Measurements from ENCODE around the gene KIAA0513. TPM values are rescaled to one million over a fixed set of nuclear protein-coding genes. Genes with fewer than 3 reads are reported as not detected.

Gene KIAA0513
- total RNA-seq, 1 donor from 2014 or later: 131 TPM

DNA sequence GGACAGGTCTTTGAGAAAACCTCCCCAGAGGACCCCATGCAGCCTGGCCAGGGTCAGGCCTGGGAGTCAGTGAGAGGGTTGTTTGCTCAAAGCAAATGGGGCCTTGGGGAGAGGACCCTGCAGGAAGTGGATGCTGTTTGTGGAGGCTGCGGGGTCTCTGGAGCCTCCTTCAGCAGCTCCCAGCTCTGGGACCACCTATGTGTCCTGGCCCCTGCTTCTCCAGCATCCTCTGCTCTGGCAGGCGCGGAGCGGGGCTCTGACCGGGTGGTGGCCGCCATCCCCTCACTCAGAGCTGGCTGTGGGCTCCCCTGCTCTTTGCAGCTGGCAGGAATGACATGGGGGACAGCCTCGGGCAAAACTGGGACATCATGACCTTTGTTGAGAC is 114.5 kb downstream of the KIAA0513 start:
- intact Hi-C loops (cut with DNase I): no loop called here
- H3K36me3 ChIP-seq: no peaks in the 10 kb centered on the region
- no peak overlapping the region for H3K4me3 ChIP-seq
- H3K9me3 ChIP-seq: no peaks in the 10 kb centered on the region
- TF ChIP-seq, protein P1, sequence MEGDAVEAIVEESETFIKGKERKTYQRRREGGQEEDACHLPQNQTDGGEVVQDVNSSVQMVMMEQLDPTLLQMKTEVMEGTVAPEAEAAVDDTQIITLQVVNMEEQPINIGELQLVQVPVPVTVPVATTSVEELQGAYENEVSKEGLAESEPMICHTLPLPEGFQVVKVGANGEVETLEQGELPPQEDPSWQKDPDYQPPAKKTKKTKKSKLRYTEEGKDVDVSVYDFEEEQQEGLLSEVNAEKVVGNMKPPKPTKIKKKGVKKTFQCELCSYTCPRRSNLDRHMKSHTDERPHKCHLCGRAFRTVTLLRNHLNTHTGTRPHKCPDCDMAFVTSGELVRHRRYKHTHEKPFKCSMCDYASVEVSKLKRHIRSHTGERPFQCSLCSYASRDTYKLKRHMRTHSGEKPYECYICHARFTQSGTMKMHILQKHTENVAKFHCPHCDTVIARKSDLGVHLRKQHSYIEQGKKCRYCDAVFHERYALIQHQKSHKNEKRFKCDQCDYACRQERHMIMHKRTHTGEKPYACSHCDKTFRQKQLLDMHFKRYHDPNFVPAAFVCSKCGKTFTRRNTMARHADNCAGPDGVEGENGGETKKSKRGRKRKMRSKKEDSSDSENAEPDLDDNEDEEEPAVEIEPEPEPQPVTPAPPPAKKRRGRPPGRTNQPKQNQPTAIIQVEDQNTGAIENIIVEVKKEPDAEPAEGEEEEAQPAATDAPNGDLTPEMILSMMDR (IDR thresholded peaks at IDR 0.05): no peak
- H3K27me3 ChIP-seq: no peaks in the 10 kb centered on the region
- peaks cover 2 to 11% of the 10 kb centered on the region in 2 donors for H3K4me1 ChIP-seq
- H3K27ac ChIP-seq: no peak overlapping the region
- DNase-seq (ENCODE audit: low spot score in 2 of 2): no peak

DNA sequence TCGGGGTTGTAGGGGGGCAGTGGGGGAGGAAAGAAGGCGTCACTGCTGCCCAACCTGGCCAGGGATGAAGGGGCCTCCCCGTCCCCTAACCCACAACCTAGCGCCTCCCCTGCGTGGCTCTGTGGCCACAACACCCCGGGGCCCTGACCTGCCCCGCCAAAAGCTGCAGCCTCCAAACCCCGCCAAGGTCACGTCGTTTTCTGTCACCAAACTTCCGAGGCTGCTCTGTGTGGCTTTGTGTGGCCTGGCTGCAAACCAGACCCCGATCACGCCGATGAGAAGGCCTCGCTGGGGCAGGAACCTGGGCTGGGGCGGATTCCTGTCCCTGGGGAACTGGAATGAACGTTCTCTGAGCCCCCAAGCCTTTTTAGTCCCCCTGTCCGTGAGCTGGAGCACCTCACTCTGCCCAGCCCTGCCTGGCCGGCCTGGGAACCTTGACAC is 115.2 kb downstream of the KIAA0513 start:
- no peaks in the 10 kb centered on the region for H3K27me3 ChIP-seq
- H3K4me1 ChIP-seq: peaks cover 0 to 10% of the 10 kb centered on the region in 2 donors
- TF ChIP-seq, protein P1 (IDR thresholded peaks at IDR 0.05): no peak
- intact Hi-C loops (cut with DNase I): no loop called here
- no peak overlapping the region for H3K27ac ChIP-seq
- H3K9me3 ChIP-seq: no peaks in the 10 kb centered on the region
- DNase-seq (ENCODE audit: low spot score in 2 of 2): no peak
- no peak overlapping the region for H3K4me3 ChIP-seq
- no peaks in the 10 kb centered on the region for H3K36me3 ChIP-seq

Other genes with a start within 250 kb of the KIAA0513 start
- gene CRISPLD2, start 207.8 kb upstream of the KIAA0513 start, total RNA-seq: 204 TPM
- gene ZDHHC7, start 16.3 kb upstream of the KIAA0513 start, total RNA-seq: 70.7 TPM
- gene CIBAR2, start 84.7 kb downstream of the KIAA0513 start, total RNA-seq: not detected

Measured in ascending aorta (tissue), 2 donors.